ENCODE results near the gene GGN. TPM values are rescaled to one million over a fixed set of nuclear protein-coding genes. Genes with fewer than 3 reads are reported as not detected.
A peak's percentile ranks its signal among the peaks of the same experiment; 100 is the strongest.

The GGN gene
- total and polyA plus RNA-seq, 2 of the 13 experiments (the other 11 are each of a cell fraction or from before 2014, with no cell fraction given), result not detected

DNA sequence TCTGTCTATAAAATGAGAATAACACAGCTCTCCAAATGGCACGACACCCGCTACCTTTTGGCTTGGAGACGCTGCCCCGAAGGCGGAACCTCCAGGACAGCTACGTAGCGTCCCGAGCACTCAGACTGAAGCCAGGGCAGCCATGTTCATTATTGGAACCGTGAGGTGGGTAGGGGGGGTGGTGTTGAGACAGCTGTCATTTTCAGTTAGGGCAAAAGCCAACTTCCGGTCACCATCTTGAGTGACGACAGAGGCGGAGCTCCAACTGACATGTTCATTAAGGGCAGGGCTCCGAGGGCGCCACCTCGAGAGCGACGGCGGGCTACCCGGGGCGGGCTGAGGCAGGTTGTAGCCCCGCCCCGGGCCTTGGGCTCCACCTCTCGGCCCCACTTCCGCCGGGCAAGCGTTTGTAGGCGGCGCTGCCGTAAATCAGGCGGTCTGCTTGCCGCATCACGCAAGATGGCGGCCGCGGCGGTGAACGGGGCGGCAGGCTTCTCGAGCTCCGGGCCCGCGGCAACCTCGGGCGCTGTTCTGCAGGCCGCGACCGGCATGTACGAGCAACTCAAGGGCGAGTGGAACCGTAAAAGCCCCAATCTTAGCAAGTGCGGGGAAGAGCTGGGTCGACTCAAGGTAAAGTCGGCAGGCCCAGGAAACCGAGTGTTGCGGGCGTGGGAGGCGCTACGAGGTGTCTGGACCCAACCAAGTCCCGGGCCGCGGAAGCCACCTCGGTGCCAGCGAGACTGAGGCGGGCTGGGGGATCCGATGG is 13.3 kb downstream of the GGN start, which contains the start of gene PSMD8 (continued):
- TF ChIP-seq E2F1 (CRISPR knock-in tag; IDR thresholded peaks at IDR 0.05) (peak; percentile 75), ZFP36L2 (CRISPR knock-in tag; IDR thresholded peaks at IDR 0.05) (peak; percentile 47; the same call in 1 of the 2 replicates), MAF1 (CRISPR knock-in tag; IDR thresholded peaks at IDR 0.05; ENCODE audit: borderline replicate concordance) (peak; percentile 46; the same call in 1 of the 2 replicates), POGK (CRISPR knock-in tag; conservative IDR thresholded peaks at IDR 0.05) (peak; percentile 98), ZNF629 (CRISPR knock-in tag; conservative IDR thresholded peaks at IDR 0.05) (0 out of 2 replicates have a peak, but pooled peaks have one; percentile 18), KDM1A (CRISPR knock-in tag; IDR thresholded peaks at IDR 0.05) (0 out of 2 replicates have a peak, but pooled peaks have one; percentile 49), IRF1 (CRISPR knock-in tag; IDR thresholded peaks at IDR 0.05; ENCODE audit: low read depth) (no peak), TEAD2 (CRISPR knock-in tag; IDR thresholded peaks at IDR 0.05) (no peak), ZMYM3 (CRISPR knock-in tag; IDR thresholded peaks at IDR 0.05) (no peak), ZNF530 (CRISPR knock-in tag; IDR thresholded peaks at IDR 0.05; ENCODE audit: low read depth) (no peak), GMEB1 (CRISPR knock-in tag; IDR thresholded peaks at IDR 0.05; ENCODE audit: borderline replicate concordance) (peak; percentile 96), PRMT3 (CRISPR knock-in tag; IDR thresholded peaks at IDR 0.05; ENCODE audit: borderline replicate concordance, low read depth) (peak; percentile 76; the same call in 1 of the 2 replicates), CHD2 (IDR thresholded peaks at IDR 0.05; ENCODE audit: low read depth, low read length) (no peak), PHF5A (CRISPR knock-in tag; IDR thresholded peaks at IDR 0.05; ENCODE audit: low read depth, unreplicated experiment) (no peak)
- TF ChIP-seq, protein P1, sequence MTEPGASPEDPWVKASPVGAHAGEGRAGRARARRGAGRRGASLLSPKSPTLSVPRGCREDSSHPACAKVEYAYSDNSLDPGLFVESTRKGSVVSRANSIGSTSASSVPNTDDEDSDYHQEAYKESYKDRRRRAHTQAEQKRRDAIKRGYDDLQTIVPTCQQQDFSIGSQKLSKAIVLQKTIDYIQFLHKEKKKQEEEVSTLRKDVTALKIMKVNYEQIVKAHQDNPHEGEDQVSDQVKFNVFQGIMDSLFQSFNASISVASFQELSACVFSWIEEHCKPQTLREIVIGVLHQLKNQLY (CRISPR knock-in tag; IDR thresholded peaks at IDR 0.05), result no peak
- TF ChIP-seq, protein P2, sequence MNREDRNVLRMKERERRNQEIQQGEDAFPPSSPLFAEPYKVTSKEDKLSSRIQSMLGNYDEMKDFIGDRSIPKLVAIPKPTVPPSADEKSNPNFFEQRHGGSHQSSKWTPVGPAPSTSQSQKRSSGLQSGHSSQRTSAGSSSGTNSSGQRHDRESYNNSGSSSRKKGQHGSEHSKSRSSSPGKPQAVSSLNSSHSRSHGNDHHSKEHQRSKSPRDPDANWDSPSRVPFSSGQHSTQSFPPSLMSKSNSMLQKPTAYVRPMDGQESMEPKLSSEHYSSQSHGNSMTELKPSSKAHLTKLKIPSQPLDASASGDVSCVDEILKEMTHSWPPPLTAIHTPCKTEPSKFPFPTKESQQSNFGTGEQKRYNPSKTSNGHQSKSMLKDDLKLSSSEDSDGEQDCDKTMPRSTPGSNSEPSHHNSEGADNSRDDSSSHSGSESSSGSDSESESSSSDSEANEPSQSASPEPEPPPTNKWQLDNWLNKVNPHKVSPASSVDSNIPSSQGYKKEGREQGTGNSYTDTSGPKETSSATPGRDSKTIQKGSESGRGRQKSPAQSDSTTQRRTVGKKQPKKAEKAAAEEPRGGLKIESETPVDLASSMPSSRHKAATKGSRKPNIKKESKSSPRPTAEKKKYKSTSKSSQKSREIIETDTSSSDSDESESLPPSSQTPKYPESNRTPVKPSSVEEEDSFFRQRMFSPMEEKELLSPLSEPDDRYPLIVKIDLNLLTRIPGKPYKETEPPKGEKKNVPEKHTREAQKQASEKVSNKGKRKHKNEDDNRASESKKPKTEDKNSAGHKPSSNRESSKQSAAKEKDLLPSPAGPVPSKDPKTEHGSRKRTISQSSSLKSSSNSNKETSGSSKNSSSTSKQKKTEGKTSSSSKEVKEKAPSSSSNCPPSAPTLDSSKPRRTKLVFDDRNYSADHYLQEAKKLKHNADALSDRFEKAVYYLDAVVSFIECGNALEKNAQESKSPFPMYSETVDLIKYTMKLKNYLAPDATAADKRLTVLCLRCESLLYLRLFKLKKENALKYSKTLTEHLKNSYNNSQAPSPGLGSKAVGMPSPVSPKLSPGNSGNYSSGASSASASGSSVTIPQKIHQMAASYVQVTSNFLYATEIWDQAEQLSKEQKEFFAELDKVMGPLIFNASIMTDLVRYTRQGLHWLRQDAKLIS (CRISPR knock-in tag; IDR thresholded peaks at IDR 0.05), result 0 out of 2 replicates have a peak, but pooled peaks have one; percentile 45
- TF ChIP-seq, protein P3, sequence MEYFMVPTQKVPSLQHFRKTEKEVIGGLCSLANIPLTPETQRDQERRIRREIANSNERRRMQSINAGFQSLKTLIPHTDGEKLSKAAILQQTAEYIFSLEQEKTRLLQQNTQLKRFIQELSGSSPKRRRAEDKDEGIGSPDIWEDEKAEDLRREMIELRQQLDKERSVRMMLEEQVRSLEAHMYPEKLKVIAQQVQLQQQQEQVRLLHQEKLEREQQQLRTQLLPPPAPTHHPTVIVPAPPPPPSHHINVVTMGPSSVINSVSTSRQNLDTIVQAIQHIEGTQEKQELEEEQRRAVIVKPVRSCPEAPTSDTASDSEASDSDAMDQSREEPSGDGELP (IDR thresholded peaks at IDR 0.05; ENCODE audit: borderline replicate concordance, low read depth), result peak; percentile 85; the same call in 1 of the 2 replicates
